Ishikawa (cell line): ENCODE measurements around the gene YWHAB.

Experiments
- CEBPB ChIP-seq: IDR thresholded peaks from 2 replicates; pipeline ENCODE4 v1.6.1; 2012
- CREB1 ChIP-seq: IDR thresholded peaks from 2 replicates; pipeline ENCODE4 v1.6.1; 2012; ENCODE audit warnings: low read depth
- EGR1 ChIP-seq: IDR thresholded peaks from 2 replicates; pipeline ENCODE4 v1.6.1; 2012
- EP300 ChIP-seq: IDR thresholded peaks from 2 replicates; pipeline ENCODE4 v1.6.1; 2012; ENCODE audit warnings: borderline replicate concordance
- FOXM1 ChIP-seq: IDR thresholded peaks from 2 replicates; pipeline ENCODE4 v1.6.1; 2012; ENCODE audit warnings: low read depth, borderline replicate concordance
- MAX ChIP-seq: IDR thresholded peaks from 2 replicates; pipeline ENCODE4 v1.6.1; 2012
- NFIC ChIP-seq: IDR thresholded peaks from 2 replicates; pipeline ENCODE4 v1.6.1; 2012
- RAD21 ChIP-seq: IDR thresholded peaks from 2 replicates; pipeline ENCODE4 v1.6.1; 2012; ENCODE audit warnings: low read depth
- REST ChIP-seq: IDR thresholded peaks from 2 replicates; pipeline ENCODE4 v1.6.1; 2012; ENCODE audit warnings: low read depth, mild to moderate bottlenecking
- TAF1 ChIP-seq: IDR thresholded peaks from 2 replicates; pipeline ENCODE4 v1.6.1; 2012; ENCODE audit warnings: low read depth, mild to moderate bottlenecking
- TCF12 ChIP-seq: IDR thresholded peaks from 2 replicates; pipeline ENCODE4 v1.6.1; 2012; ENCODE audit warnings: low read depth
- TEAD4 ChIP-seq: IDR thresholded peaks from 2 replicates; pipeline ENCODE4 v1.6.1; 2012
- USF1 ChIP-seq: IDR thresholded peaks from 2 replicates; pipeline ENCODE4 v1.6.1; 2012
- YY1 ChIP-seq: IDR thresholded peaks from 2 replicates; pipeline ENCODE4 v1.6.1; 2012; ENCODE audit warnings: low read depth
- ZBTB7A ChIP-seq: IDR thresholded peaks from 2 replicates; pipeline ENCODE4 v1.6.1; 2012; ENCODE audit warnings: low read depth

Gene YWHAB

GRCh38 chr20:44924541-44924940, 39.0 kb downstream of the YWHAB start:
- no peak for TF ChIP-seq ZBTB7A
- no peak for TF ChIP-seq TAF1
- no peak for TF ChIP-seq TEAD4
- TF ChIP-seq REST: no peak
- no peak for TF ChIP-seq EGR1
- TF ChIP-seq RAD21: no peak
- TF ChIP-seq MAX: no peak
- no peak for TF ChIP-seq TCF12
- no peak for TF ChIP-seq CEBPB
- TF ChIP-seq YY1: no peak
- TF ChIP-seq NFIC: no peak
- no peak for TF ChIP-seq EP300
- no peak for TF ChIP-seq USF1

GRCh38 chr20:44928595-44928994, 43.1 kb downstream of the YWHAB start:
- TF ChIP-seq EP300 (no peak), TEAD4 (no peak), USF1 (no peak), REST (no peak), ZBTB7A (no peak), CREB1 (no peak), RAD21 (no peak), NFIC (no peak)

- TF ChIP-seq NFIC: no peak
- no peak for TF ChIP-seq TAF1
- no peak for TF ChIP-seq USF1
- TF ChIP-seq TCF12: no peak
- no peak for TF ChIP-seq YY1
- no peak for TF ChIP-seq CREB1
- TF ChIP-seq FOXM1: no peak
- TF ChIP-seq TEAD4: no peak
- TF ChIP-seq ZBTB7A: no peak
Measured at GRCh38 chr20:44930517-44931168, 45.1 kb downstream of the YWHAB start.

GRCh38 chr20:44931911-44932310, 46.4 kb downstream of the YWHAB start:
- no peak for TF ChIP-seq TEAD4
- 0 out of 2 replicates have a peak, but pooled peaks have one; percentile 24 for TF ChIP-seq NFIC

- no peak for TF ChIP-seq REST
- no peak for TF ChIP-seq NFIC
- TF ChIP-seq EP300: no peak
- TF ChIP-seq TAF1: no peak
- no peak for TF ChIP-seq CREB1
- TF ChIP-seq ZBTB7A: no peak
Measured at GRCh38 chr20:44932916-44933315, 47.4 kb downstream of the YWHAB start.
